Tibial nerve (tissue), 3 donors: Measurements from ENCODE around the gene AGMO.

Experiments used
- POLR2A ChIP-seq, 2 donors: fragments of 450-650 bp; IDR thresholded peaks; one replicate each; pipeline ENCODE4 v1.6.1; 2017; ENCODE audit warnings: antibody characterized with exemption in 2 of 2, mild to moderate bottlenecking in 2 of 2, moderate library complexity in 2 of 2
- TF ChIP-seq, protein P1 (sequence below), 5 experiments: fragments of 200-600 bp in 3 of 5; fragments of 450-650 bp in 2 of 5; sonication (generic) in 3 of 5; IDR thresholded peaks; one replicate each; pipeline ENCODE4 v1.5.1; 2016 to 2019; ENCODE audit warnings: antibody characterized with exemption in 5 of 5, mild to moderate bottlenecking in 3 of 5, moderate library complexity in 2 of 5

- TF ChIP-seq, protein P1, sequence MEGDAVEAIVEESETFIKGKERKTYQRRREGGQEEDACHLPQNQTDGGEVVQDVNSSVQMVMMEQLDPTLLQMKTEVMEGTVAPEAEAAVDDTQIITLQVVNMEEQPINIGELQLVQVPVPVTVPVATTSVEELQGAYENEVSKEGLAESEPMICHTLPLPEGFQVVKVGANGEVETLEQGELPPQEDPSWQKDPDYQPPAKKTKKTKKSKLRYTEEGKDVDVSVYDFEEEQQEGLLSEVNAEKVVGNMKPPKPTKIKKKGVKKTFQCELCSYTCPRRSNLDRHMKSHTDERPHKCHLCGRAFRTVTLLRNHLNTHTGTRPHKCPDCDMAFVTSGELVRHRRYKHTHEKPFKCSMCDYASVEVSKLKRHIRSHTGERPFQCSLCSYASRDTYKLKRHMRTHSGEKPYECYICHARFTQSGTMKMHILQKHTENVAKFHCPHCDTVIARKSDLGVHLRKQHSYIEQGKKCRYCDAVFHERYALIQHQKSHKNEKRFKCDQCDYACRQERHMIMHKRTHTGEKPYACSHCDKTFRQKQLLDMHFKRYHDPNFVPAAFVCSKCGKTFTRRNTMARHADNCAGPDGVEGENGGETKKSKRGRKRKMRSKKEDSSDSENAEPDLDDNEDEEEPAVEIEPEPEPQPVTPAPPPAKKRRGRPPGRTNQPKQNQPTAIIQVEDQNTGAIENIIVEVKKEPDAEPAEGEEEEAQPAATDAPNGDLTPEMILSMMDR (IDR thresholded peaks at IDR 0.05) = no peak
- no peak for TF ChIP-seq POLR2A (IDR thresholded peaks at IDR 0.05)
Measured at GRCh38 chr7:15546272-15546792, 15.5 kb downstream of the AGMO start.
